Ishikawa (cell line): ENCODE data around the gene IPO13.

Source experiments
- CEBPB ChIP-seq: IDR thresholded peaks from 2 replicates; pipeline ENCODE4 v1.6.1; 2012
- CREB1 ChIP-seq: IDR thresholded peaks from 2 replicates; pipeline ENCODE4 v1.6.1; 2012; ENCODE audit warnings: low read depth
- EGR1 ChIP-seq: IDR thresholded peaks from 2 replicates; pipeline ENCODE4 v1.6.1; 2012
- EP300 ChIP-seq: IDR thresholded peaks from 2 replicates; pipeline ENCODE4 v1.6.1; 2012; ENCODE audit warnings: borderline replicate concordance
- FOXM1 ChIP-seq: IDR thresholded peaks from 2 replicates; pipeline ENCODE4 v1.6.1; 2012; ENCODE audit warnings: low read depth, borderline replicate concordance
- RAD21 ChIP-seq: IDR thresholded peaks from 2 replicates; pipeline ENCODE4 v1.6.1; 2012; ENCODE audit warnings: low read depth
- REST ChIP-seq: IDR thresholded peaks from 2 replicates; pipeline ENCODE4 v1.6.1; 2012; ENCODE audit warnings: low read depth, mild to moderate bottlenecking
- TAF1 ChIP-seq: IDR thresholded peaks from 2 replicates; pipeline ENCODE4 v1.6.1; 2012; ENCODE audit warnings: low read depth, mild to moderate bottlenecking
- TCF12 ChIP-seq: IDR thresholded peaks from 2 replicates; pipeline ENCODE4 v1.6.1; 2012; ENCODE audit warnings: low read depth
- YY1 ChIP-seq: IDR thresholded peaks from 2 replicates; pipeline ENCODE4 v1.6.1; 2012; ENCODE audit warnings: low read depth
- TF ChIP-seq, protein P1 (sequence below): IDR thresholded peaks from 2 replicates; pipeline ENCODE4 v1.6.1; 2012

DNA sequence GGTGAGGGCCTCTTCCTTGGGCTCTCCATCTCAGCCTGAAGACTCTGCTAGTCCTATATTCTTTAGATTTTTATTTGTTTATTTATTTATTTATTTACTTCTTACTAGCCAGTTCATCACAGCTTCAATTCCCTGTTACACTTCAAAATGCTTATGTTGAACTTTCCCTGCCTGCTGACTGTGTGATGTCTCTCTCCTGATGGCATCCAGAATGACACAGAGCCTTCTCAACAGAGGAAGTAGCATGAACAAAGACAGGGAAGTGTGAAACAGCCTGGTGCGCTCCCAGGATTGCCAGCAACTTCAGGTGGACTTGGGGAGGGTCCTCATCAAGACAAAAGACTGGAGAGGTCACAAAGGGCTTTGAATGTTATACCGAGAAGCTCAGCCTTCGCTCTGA is 4.3 kb upstream of the IPO13 start:
- TF ChIP-seq TAF1 (no peak), CEBPB (no peak), EGR1 (no peak), REST (no peak), EP300 (no peak), FOXM1 (no peak), RAD21 (no peak), YY1 (no peak), CREB1 (no peak), TCF12 (no peak)
- TF ChIP-seq, protein P1, sequence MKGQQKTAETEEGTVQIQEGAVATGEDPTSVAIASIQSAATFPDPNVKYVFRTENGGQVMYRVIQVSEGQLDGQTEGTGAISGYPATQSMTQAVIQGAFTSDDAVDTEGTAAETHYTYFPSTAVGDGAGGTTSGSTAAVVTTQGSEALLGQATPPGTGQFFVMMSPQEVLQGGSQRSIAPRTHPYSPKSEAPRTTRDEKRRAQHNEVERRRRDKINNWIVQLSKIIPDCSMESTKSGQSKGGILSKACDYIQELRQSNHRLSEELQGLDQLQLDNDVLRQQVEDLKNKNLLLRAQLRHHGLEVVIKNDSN, result no peak
